Right atrium auricular region (tissue), 2 donors: Measurements from ENCODE around the gene FGFBP2. TPM values are rescaled to one million over a fixed set of nuclear protein-coding genes. Genes with fewer than 3 reads are reported as not detected.

Experiments
- DNase-seq: peaks from one replicate; pipeline ENCODE4 v3.0.0-alpha.2; 2019; ENCODE audit warnings: low spot score
- H3K27ac ChIP-seq, 2 donors: fragments of 200-600 bp; sonication (generic); 1 replicate in 1 of 2; 2 replicates in 1 of 2; pipeline ENCODE4 v1.5.1; 2016 to 2019
- H3K27me3 ChIP-seq, 2 donors: fragments of 200-600 bp; sonication (generic); one replicate each; pipeline versions ENCODE4 v1.5.1 to v1.6.0; 2017 to 2019
- H3K36me3 ChIP-seq: fragments of 200-600 bp; sonication (generic); one replicate; pipeline ENCODE4 v1.5.1; 2016
- H3K4me1 ChIP-seq, 2 donors: fragments of 200-600 bp; sonication (generic); one replicate each; pipeline versions ENCODE4 v1.5.1 to v1.6.0; 2017 to 2019
- H3K4me3 ChIP-seq, 2 donors: fragments of 200-600 bp; sonication (generic); 1 replicate in 1 of 2; 2 replicates in 1 of 2; pipeline ENCODE4 v1.5.1; 2017 to 2019; ENCODE audit warnings: mild to moderate bottlenecking in 1 of 2, moderate library complexity in 1 of 2
- H3K9me3 ChIP-seq, 2 donors: fragments of 200-600 bp; sonication (generic); one replicate each; pipeline ENCODE4 v1.5.1; 2019
- total RNA-seq, 2 donors: library from RNA; depleted of rRNA; stranded (reverse); fragments of >200 nt; gene quantifications; one replicate each; pipeline ENCODE4 v1.1.0, GENCODE V29; 2016
- TF ChIP-seq, protein P1 (sequence below), 2 donors: fragments of 200-600 bp; sonication (generic); IDR thresholded peaks; one replicate each; pipeline ENCODE4 v1.5.1; 2019; ENCODE audit warnings: antibody characterized with exemption in 2 of 2

The FGFBP2 gene
- total RNA-seq, 2 donors from 2014 or later = 4.8 to 10.7 TPM

DNA sequence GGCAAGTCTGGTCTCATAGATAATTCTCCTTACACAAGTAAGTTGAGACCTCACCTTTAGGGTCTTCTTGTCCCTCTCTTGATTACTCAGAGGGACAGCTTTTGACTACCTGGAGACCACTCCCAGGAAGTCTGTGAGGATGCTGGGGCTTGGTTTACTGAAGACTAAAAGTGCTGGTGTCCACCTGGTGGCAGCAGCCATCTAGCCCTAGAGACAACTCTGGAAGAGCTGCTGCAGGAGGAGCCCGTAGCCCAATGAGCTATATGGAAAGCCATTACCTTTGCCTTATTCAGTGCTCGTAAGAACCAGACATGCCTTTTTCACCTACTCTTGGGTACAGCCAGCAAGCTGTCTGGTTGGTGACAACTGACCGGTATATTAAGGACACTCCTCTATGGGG lies 7.3 kb downstream of the FGFBP2 start:
- H3K27ac ChIP-seq = no peak overlapping the region
- no peaks in the 10 kb centered on the region for H3K4me1 ChIP-seq
- no peaks in the 10 kb centered on the region for H3K27me3 ChIP-seq
- TF ChIP-seq, protein P1, sequence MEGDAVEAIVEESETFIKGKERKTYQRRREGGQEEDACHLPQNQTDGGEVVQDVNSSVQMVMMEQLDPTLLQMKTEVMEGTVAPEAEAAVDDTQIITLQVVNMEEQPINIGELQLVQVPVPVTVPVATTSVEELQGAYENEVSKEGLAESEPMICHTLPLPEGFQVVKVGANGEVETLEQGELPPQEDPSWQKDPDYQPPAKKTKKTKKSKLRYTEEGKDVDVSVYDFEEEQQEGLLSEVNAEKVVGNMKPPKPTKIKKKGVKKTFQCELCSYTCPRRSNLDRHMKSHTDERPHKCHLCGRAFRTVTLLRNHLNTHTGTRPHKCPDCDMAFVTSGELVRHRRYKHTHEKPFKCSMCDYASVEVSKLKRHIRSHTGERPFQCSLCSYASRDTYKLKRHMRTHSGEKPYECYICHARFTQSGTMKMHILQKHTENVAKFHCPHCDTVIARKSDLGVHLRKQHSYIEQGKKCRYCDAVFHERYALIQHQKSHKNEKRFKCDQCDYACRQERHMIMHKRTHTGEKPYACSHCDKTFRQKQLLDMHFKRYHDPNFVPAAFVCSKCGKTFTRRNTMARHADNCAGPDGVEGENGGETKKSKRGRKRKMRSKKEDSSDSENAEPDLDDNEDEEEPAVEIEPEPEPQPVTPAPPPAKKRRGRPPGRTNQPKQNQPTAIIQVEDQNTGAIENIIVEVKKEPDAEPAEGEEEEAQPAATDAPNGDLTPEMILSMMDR (IDR thresholded peaks at IDR 0.05) = no peak
- no peaks in the 10 kb centered on the region for H3K9me3 ChIP-seq
- DNase-seq = no peak
- H3K36me3 ChIP-seq = no peaks in the 10 kb centered on the region
- H3K4me3 ChIP-seq = no peak overlapping the region

DNA sequence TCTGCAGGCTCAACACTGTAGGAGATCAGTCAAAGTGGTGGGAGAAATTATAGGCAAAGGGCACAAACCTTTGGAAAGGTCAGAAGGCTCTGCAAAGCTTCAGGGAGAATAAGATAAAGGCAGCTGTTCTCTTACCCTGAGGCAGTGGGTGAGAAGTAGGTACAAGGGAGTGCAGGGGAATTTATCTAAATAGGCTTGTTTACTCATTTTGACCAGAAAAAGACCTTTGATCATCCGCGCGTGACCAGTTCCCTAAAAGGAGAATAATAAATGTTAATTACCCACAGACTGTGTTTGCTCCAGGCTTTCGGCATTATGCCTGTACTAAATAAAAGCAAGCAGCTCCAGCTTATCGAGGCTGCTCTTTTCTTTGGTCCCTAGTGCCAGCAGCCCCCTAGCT lies 9.3 kb downstream of the FGFBP2 start:
- DNase-seq = no peak
- Histone ChIP-seq H3K4me1 (no peaks in the 10 kb centered on the region), H3K4me3 (no peak overlapping the region), H3K36me3 (no peaks in the 10 kb centered on the region), H3K9me3 (no peaks in the 10 kb centered on the region), H3K27me3 (no peaks in the 10 kb centered on the region), H3K27ac (no peak overlapping the region)
- TF ChIP-seq, protein P1 (IDR thresholded peaks at IDR 0.05) = no peak

DNA sequence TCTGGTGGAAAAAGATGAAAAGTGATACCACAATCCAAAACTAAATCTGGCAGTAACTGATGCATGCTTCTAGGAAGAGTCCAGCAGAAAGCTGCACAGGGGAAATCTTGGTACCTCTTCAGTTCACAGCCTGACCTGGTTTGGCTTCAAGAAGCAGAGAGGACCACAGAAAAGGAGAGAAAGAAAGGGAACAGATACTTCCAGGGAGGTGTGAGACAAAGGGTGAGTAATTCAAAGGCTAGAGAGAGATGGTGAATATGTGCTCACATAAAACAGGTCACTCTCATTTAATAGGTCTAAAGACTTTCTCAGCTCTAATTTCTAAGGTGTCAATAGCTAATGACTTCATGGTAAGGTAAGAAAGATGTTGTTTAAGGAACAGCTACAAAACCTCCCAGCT lies 11.2 kb downstream of the FGFBP2 start:
- H3K9me3 ChIP-seq = no peaks in the 10 kb centered on the region
- no peaks in the 10 kb centered on the region for H3K27me3 ChIP-seq
- no peak overlapping the region for H3K4me3 ChIP-seq
- H3K4me1 ChIP-seq = no peaks in the 10 kb centered on the region
- TF ChIP-seq, protein P1 (IDR thresholded peaks at IDR 0.05) = no peak
- H3K27ac ChIP-seq = no peak overlapping the region
- DNase-seq = no peak
- H3K36me3 ChIP-seq = no peaks in the 10 kb centered on the region

DNA sequence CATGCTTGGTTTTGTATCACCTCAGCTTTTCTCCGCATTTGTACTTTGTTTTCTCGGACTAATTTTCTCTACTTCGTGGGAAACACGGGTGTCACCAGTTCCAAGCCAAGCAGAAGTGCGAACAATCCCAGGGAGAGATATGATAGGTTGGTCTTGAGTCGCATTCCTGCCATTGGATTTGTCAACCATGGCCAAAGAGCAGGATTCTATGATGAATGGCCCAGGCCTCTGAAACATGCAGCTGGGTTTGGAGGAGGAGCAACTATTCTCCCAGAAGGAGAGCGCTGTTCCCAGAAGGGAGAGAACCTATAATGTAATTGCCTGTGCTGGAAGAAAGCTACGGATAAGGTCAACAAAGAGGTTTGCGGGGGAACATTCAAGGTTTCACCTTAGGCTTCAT lies 14.1 kb downstream of the FGFBP2 start:
- Histone ChIP-seq H3K4me3 (no peak overlapping the region), H3K27me3 (no peaks in the 10 kb centered on the region), H3K36me3 (no peaks in the 10 kb centered on the region), H3K27ac (no peak overlapping the region), H3K9me3 (no peaks in the 10 kb centered on the region), H3K4me1 (no peaks in the 10 kb centered on the region)
- TF ChIP-seq, protein P1 (IDR thresholded peaks at IDR 0.05) = no peak
- no peak for DNase-seq

DNA sequence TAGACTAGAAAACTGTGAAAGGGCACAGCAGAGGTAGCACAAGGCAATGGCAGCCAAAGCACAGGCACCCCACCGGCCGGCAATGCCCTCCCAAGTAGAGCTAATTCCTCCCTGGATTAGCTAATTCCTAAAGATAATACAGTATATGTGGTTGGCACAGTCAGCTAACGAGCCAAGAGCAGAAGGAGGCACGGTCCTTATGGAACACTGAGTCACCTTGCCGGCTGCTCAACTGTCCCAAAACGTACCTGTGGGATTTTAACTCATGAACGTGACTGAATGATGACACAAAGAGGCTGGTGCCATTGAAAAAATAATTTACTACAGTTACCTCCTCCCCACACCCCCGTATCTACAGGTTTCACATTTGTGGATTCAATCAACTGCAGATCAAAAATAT lies 15.3 kb downstream of the FGFBP2 start:
- DNase-seq = no peak

DNA sequence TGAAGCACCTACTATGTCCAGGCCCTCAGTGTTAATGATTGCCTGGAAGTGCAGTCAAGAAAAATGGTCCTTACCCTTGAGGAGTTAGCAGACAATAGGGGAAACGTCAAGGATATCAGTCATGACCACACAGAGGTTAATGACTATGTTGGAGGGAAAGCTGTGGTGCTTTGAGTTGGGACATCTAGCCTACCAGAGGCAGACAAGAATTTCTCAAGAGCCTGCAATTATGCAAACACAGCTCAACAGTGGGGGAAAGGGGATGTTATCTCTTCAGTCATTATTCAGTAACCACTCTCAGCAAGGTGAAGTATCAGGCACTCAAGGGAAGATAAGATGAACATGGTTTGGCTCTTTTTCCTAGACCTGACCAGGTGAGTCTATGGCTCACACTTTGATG lies 17.5 kb downstream of the FGFBP2 start:
- no peak overlapping the region for H3K27ac ChIP-seq
- H3K9me3 ChIP-seq = no peaks in the 10 kb centered on the region
- TF ChIP-seq, protein P1 (IDR thresholded peaks at IDR 0.05) = no peak
- H3K4me3 ChIP-seq = no peak overlapping the region
- no peak for DNase-seq
- no peaks in the 10 kb centered on the region for H3K4me1 ChIP-seq
- no peaks in the 10 kb centered on the region for H3K36me3 ChIP-seq
- H3K27me3 ChIP-seq = no peaks in the 10 kb centered on the region

More for the DNA sequence above, 15.3 kb downstream of the FGFBP2 start:
- H3K36me3 ChIP-seq = no peaks in the 10 kb centered on the region
- no peak overlapping the region for H3K4me3 ChIP-seq
- H3K27me3 ChIP-seq = no peaks in the 10 kb centered on the region
- no peak overlapping the region for H3K27ac ChIP-seq
- no peaks in the 10 kb centered on the region for H3K4me1 ChIP-seq
- TF ChIP-seq, protein P1 (IDR thresholded peaks at IDR 0.05) = no peak
- no peaks in the 10 kb centered on the region for H3K9me3 ChIP-seq
